Lower leg skin (tissue), 4 donors: ENCODE results near the gene BCAR3. TPM values are rescaled to one million over a fixed set of nuclear protein-coding genes. Genes with fewer than 3 reads are reported as not detected.
"Not testable (repeated sequence)": the region's sequence is repeated elsewhere in the genome, so short reads cannot be mapped to it uniquely, and the experiment has no call there.

Experiments
- DNase-seq, 2 donors: peaks; one replicate each; pipeline ENCODE4 v3.0.0-alpha.2; 2019; ENCODE audit warnings: low spot score in 2 of 2
- H3K4me3 ChIP-seq: fragments of 200-600 bp; sonication (generic); 2 replicates; pipeline ENCODE4 v1.5.1; 2017; ENCODE audit warnings: mild to moderate bottlenecking, low read depth; ENCODE audit not compliant: poor library complexity, severe bottlenecking
- POLR2A ChIP-seq, 2 donors: fragments of 450-650 bp; IDR thresholded peaks; one replicate each; pipeline ENCODE4 v1.6.1; 2016 to 2017; ENCODE audit warnings: antibody characterized with exemption in 2 of 2, mild to moderate bottlenecking in 1 of 2, moderate library complexity in 1 of 2
- WGBS, 2 donors: methylation state at CpG; one replicate each; pipeline ENCODE4 v1.1.5; 2018; 5-methylcytosine and 5-hydroxymethylcytosine counted together
- intact Hi-C: fragments of 100-400 bp; cut with DNase I; formaldehyde crosslinking; loops from one replicate; pipeline ENCODE4 v1.15.0; 2023; ENCODE audit warnings: low total_unique reads
- total RNA-seq, 4 donors: library from RNA; depleted of rRNA; stranded (reverse); fragments of >200 nt; gene quantifications; one replicate each; pipeline ENCODE4 v1.1.0, GENCODE V29; 2016
- TF ChIP-seq, protein P1 (sequence below), 3 donors: fragments of 450-650 bp; IDR thresholded peaks; one replicate each; pipeline ENCODE4 v1.5.1; 2016; ENCODE audit warnings: antibody characterized with exemption in 3 of 3, mild to moderate bottlenecking in 3 of 3, moderate library complexity in 2 of 3

Gene BCAR3
- total RNA-seq, 4 donors from 2014 or later: 41.8 to 57.5 (median 45.8) TPM

DNA sequence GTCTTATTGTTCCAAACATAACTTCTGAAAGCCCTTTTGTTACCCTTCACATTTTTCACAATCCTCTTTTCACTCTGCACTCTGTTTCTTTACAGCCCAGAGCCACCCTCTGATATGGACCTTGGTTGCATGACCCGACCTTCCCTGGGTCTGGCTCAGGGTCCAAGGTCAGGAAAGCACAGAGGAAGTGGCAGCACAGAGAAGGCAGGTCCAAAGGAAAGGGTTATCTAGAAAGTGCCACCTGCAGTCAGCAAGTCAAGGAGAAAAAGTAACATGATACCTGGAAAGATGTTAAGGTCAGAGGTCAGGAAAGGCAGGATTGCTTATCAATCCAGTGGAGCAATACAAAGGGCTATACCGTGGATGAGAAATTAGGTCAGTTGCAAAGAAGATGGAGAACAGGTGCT lies 18.4 kb downstream of the BCAR3 start:
- intact Hi-C loops: no loop called here
- no peak overlapping the region for H3K4me3 ChIP-seq
- TF ChIP-seq POLR2A (IDR thresholded peaks at IDR 0.05): no peak
- TF ChIP-seq, protein P1, sequence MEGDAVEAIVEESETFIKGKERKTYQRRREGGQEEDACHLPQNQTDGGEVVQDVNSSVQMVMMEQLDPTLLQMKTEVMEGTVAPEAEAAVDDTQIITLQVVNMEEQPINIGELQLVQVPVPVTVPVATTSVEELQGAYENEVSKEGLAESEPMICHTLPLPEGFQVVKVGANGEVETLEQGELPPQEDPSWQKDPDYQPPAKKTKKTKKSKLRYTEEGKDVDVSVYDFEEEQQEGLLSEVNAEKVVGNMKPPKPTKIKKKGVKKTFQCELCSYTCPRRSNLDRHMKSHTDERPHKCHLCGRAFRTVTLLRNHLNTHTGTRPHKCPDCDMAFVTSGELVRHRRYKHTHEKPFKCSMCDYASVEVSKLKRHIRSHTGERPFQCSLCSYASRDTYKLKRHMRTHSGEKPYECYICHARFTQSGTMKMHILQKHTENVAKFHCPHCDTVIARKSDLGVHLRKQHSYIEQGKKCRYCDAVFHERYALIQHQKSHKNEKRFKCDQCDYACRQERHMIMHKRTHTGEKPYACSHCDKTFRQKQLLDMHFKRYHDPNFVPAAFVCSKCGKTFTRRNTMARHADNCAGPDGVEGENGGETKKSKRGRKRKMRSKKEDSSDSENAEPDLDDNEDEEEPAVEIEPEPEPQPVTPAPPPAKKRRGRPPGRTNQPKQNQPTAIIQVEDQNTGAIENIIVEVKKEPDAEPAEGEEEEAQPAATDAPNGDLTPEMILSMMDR (IDR thresholded peaks at IDR 0.05): no peak
- peak in 1 of 2 donors; percentile 69 for DNase-seq
- 79 to 85% methylated on average over 2 of the region's 2 CpGs for WGBS, 2 donors

GRCh38 chr1:93662481-93663207 lies 19.0 kb downstream of the BCAR3 start:
- no peak for TF ChIP-seq POLR2A (IDR thresholded peaks at IDR 0.05)
- TF ChIP-seq, protein P1 (IDR thresholded peaks at IDR 0.05): no peak
- no peak for DNase-seq
- 65 to 69% methylated on average over 7 of the region's 7 CpGs for WGBS, 2 donors
- intact Hi-C loops: no loop called here
- H3K4me3 ChIP-seq: no peak overlapping the region

GRCh38 chr1:93661829-93662474 lies 19.7 kb downstream of the BCAR3 start:
- H3K4me3 ChIP-seq: no peak overlapping the region
- intact Hi-C loops: no loop called here
- WGBS, 2 donors: 42 to 45% methylated on average over 7 of the region's 7 CpGs
- no peak for DNase-seq
- TF ChIP-seq POLR2A (IDR thresholded peaks at IDR 0.05): no peak
- TF ChIP-seq, protein P1 (IDR thresholded peaks at IDR 0.05): no peak

- DNase-seq, H3K4me3 ChIP-seq, intact Hi-C loops: not testable (repeated sequence)
- WGBS, 2 donors: 87 to 88% methylated on average over 9 of the region's 9 CpGs
Observed at GRCh38 chr1:93661341-93661740, 20.3 kb downstream of the BCAR3 start.

DNA sequence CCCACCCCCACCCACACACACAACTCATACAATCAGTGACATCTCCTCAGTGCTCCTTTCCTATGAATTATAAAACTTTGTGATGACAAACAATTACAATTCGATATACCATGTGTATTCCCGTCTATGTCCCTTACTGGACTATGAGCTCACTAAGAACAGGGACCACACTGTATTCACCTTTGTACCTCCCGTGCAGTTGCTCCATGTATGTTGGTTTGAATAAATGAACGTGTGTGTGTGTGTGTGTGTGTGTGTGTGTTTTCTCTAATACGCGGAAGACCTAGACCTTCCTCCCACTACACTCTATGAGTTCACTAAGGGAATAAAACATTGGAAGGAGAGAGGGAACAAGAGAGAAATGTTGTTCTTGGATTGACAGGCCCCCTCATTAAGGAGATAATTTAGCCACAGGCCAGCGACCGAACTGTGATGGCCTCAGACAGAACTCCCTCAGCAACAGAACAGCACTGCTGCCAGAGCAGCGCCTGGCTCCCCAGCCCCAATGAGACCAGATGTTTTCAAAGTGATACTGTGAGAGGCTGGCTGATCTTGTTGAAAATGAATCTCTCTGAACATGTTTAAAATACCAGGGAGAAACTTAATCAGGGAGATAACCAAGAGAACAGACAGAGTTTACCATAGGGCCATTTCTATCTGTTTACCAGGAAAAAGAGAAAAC lies 21.7 kb downstream of the BCAR3 start:
- intact Hi-C loops: no loop called here
- WGBS, 2 donors: 74 to 79% methylated on average over 9 of the region's 9 CpGs
- DNase-seq: peak in 1 of 2 donors; percentile 60
- H3K4me3 ChIP-seq: no peak overlapping the region
- no peak for TF ChIP-seq POLR2A (IDR thresholded peaks at IDR 0.05)
- TF ChIP-seq, protein P1 (IDR thresholded peaks at IDR 0.05): no peak

DNA sequence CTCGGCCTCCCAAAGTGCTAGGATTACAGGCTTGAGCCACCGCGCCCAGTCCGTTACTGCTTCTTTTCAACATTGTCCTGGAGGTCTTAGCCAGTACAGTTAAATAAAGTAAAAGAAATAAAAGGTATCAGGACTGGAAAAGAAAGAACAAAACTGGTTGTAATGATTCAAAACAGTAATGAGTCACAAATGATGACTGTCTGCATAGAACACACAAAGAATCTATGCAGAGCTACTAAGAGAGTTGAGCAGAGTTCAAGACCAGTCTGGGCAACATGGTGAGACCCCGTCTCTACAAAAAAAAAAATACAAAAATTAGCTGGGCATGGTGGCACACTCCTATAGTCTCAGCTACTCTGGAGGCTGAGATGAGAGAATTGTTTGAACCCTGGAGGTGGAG lies 23.4 kb downstream of the BCAR3 start:
- 98 to 99% methylated on average over 5 of the region's 5 CpGs for WGBS, 2 donors
- TF ChIP-seq, protein P1 (IDR thresholded peaks at IDR 0.05): no peak
- TF ChIP-seq POLR2A (IDR thresholded peaks at IDR 0.05): no peak
- intact Hi-C loops: no loop called here
- no peak for DNase-seq
- H3K4me3 ChIP-seq: no peak overlapping the region
